Activated CD4-positive, alpha-beta T cell treated with anti-CD3 and anti-CD28 coated beads, Interleukin-2, amount 10 ng/mL, durations not matched to agents 7 days and 5 days (primary cell): ENCODE measurements around the gene ANAPC10. TPM values are rescaled to one million over a fixed set of nuclear protein-coding genes. Genes with fewer than 3 reads are reported as not detected.

Source experiments
- CTCF ChIA-PET: fragments of 350-600 bp; sonication (Branson Sonifier 250); formaldehyde crosslinking; loops from one replicate; lab custom pipeline; 2021; ENCODE audit warnings: antibody characterized with exemption; lab: Charles Lee
- POLR2A ChIA-PET: fragments of 350-600 bp; sonication (Branson Sonifier 250); formaldehyde crosslinking; loops from one replicate; lab custom pipeline; 2021; ENCODE audit warnings: antibody characterized with exemption; lab: Charles Lee
- DNase-seq: peaks from one replicate; pipeline ENCODE4 v3.0.0-alpha.2; 2020
- H3K27ac Mint-ChIP-seq: one replicate; pipeline ENCODE4 v1.8.0; 2021; ENCODE audit warnings: mild to moderate bottlenecking, moderate library complexity, mixed read lengths
- H3K27me3 Mint-ChIP-seq: one replicate; pipeline ENCODE4 v1.8.0; 2021; ENCODE audit warnings: mixed read lengths
- H3K36me3 Mint-ChIP-seq: one replicate; pipeline ENCODE4 v1.8.0; 2021; ENCODE audit warnings: low read depth, mixed read lengths
- H3K4me1 Mint-ChIP-seq: one replicate; pipeline ENCODE4 v1.8.0; 2021; ENCODE audit warnings: mixed read lengths
- H3K4me3 Mint-ChIP-seq: one replicate; pipeline ENCODE4 v1.8.0; 2021; ENCODE audit warnings: mild to moderate bottlenecking, moderate library complexity, mixed read lengths
- H3K9me3 Mint-ChIP-seq: one replicate; pipeline ENCODE4 v1.8.0; 2021; ENCODE audit warnings: mixed read lengths
- total RNA-seq, 2 experiments: library from RNA; stranded (reverse); gene quantifications; one replicate each; pipeline ENCODE4 v1.2.3, GENCODE V29; 2021

Gene ANAPC10
- total RNA-seq, 2 experiments from 2014 or later: 23.5 to 25.4 TPM

GRCh38 chr4:145061318-145061920 is 36.6 kb downstream of the ANAPC10 start:
- DNase-seq: no peak
- CTCF ChIA-PET: interaction anchor here (0.6 to 1.6 kb wide), 4 partner anchors 11 to 404 kb away, joined by 3 read pairs; no protein-coding TSS in a partner anchor
- POLR2A ChIA-PET: no interaction called here

GRCh38 chr4:145058256-145058655 is 39.7 kb downstream of the ANAPC10 start:
- no peaks in the 10 kb centered on the region for H3K27me3 Mint-ChIP-seq
- ChIA-PET POLR2A (interaction anchor here (0.7 kb wide), 1 partner anchor 427 kb away, joined by 3 read pairs; no protein-coding TSS in a partner anchor), CTCF (no interaction called here)
- peaks cover 8% of the 10 kb centered on the region for H3K36me3 Mint-ChIP-seq
- no peaks in the 10 kb centered on the region for H3K9me3 Mint-ChIP-seq
- H3K4me1 Mint-ChIP-seq: peaks cover 26% of the 10 kb centered on the region
- no peak for DNase-seq
- no peak overlapping the region for H3K4me3 Mint-ChIP-seq
- H3K27ac Mint-ChIP-seq: no peak overlapping the region

More at GRCh38 chr4:145061318-145061920, 36.6 kb downstream of the ANAPC10 start:
- Mint-ChIP-seq H3K27me3 (no peaks in the 10 kb centered on the region), H3K4me3 (no peak overlapping the region), H3K36me3 (peaks cover 5% of the 10 kb centered on the region), H3K27ac (no peak overlapping the region), H3K4me1 (peaks cover 23% of the 10 kb centered on the region), H3K9me3 (no peaks in the 10 kb centered on the region)

- peaks cover 5% of the 10 kb centered on the region for H3K36me3 Mint-ChIP-seq
- H3K9me3 Mint-ChIP-seq: no peaks in the 10 kb centered on the region
- no peak for DNase-seq
- ChIA-PET CTCF (interaction anchor here (0.5 kb wide), 1 partner anchor 486 kb away, joined by 3 read pairs; no protein-coding TSS in a partner anchor), POLR2A (no interaction called here)
- H3K4me1 Mint-ChIP-seq: peaks cover 26% of the 10 kb centered on the region
- no peak overlapping the region for H3K4me3 Mint-ChIP-seq
- H3K27ac Mint-ChIP-seq: no peak overlapping the region
- H3K27me3 Mint-ChIP-seq: no peaks in the 10 kb centered on the region
Measured at GRCh38 chr4:145056325-145057130, 41.5 kb downstream of the ANAPC10 start.

- Mint-ChIP-seq H3K9me3 (no peaks in the 10 kb centered on the region), H3K27ac (no peak overlapping the region), H3K4me3 (no peak overlapping the region), H3K27me3 (no peaks in the 10 kb centered on the region), H3K36me3 (peaks cover 10% of the 10 kb centered on the region), H3K4me1 (peaks cover 23% of the 10 kb centered on the region)
- DNase-seq: no peak
- ChIA-PET CTCF (interaction anchor here (0.5 kb wide), 1 partner anchor 485 kb away, joined by 3 read pairs; no protein-coding TSS in a partner anchor), POLR2A (no interaction called here)
Measured at GRCh38 chr4:145055533-145056257, 42.3 kb downstream of the ANAPC10 start.

- no peak for DNase-seq
- Mint-ChIP-seq H3K4me1 (no peaks in the 10 kb centered on the region), H3K27me3 (no peaks in the 10 kb centered on the region), H3K9me3 (no peaks in the 10 kb centered on the region), H3K4me3 (no peak overlapping the region), H3K36me3 (peaks cover 13% of the 10 kb centered on the region), H3K27ac (no peak overlapping the region)
- ChIA-PET POLR2A (no interaction called here), CTCF (interaction anchor here (0.6 kb wide), 1 partner anchor 20 kb away, joined by 3 read pairs; no protein-coding TSS in a partner anchor)
Measured at GRCh38 chr4:145049241-145049640, 48.8 kb downstream of the ANAPC10 start.

GRCh38 chr4:145048817-145049216 is 49.2 kb downstream of the ANAPC10 start:
- Mint-ChIP-seq H3K27me3 (no peaks in the 10 kb centered on the region), H3K4me3 (no peak overlapping the region), H3K9me3 (no peaks in the 10 kb centered on the region), H3K4me1 (no peaks in the 10 kb centered on the region), H3K36me3 (peaks cover 13% of the 10 kb centered on the region), H3K27ac (no peak overlapping the region)
- ChIA-PET CTCF (interaction anchor here (0.6 kb wide), 1 partner anchor 20 kb away, joined by 3 read pairs; no protein-coding TSS in a partner anchor), POLR2A (no interaction called here)
- DNase-seq: no peak

GRCh38 chr4:145047151-145047550 is 50.8 kb downstream of the ANAPC10 start:
- ChIA-PET CTCF (interaction anchor here (1.2 kb wide), 1 partner anchor 14 kb away, joined by 3 read pairs; no protein-coding TSS in a partner anchor), POLR2A (no interaction called here)
- no peaks in the 10 kb centered on the region for H3K4me1 Mint-ChIP-seq
- H3K4me3 Mint-ChIP-seq: no peak overlapping the region
- no peak overlapping the region for H3K27ac Mint-ChIP-seq
- H3K9me3 Mint-ChIP-seq: no peaks in the 10 kb centered on the region
- no peak for DNase-seq
- H3K27me3 Mint-ChIP-seq: no peaks in the 10 kb centered on the region
- peaks cover 13% of the 10 kb centered on the region for H3K36me3 Mint-ChIP-seq

- H3K27me3 Mint-ChIP-seq: no peaks in the 10 kb centered on the region
- no peaks in the 10 kb centered on the region for H3K9me3 Mint-ChIP-seq
- no peak overlapping the region for H3K27ac Mint-ChIP-seq
- H3K36me3 Mint-ChIP-seq: peaks cover 5% of the 10 kb centered on the region
- H3K4me1 Mint-ChIP-seq: no peaks in the 10 kb centered on the region
- ChIA-PET CTCF (no interaction called here), POLR2A (no interaction called here)
- no peak overlapping the region for H3K4me3 Mint-ChIP-seq
- no peak for DNase-seq
Measured at GRCh38 chr4:145045180-145045579, 52.8 kb downstream of the ANAPC10 start.

GRCh38 chr4:145044341-145044740 is 53.7 kb downstream of the ANAPC10 start:
- Mint-ChIP-seq H3K9me3 (no peaks in the 10 kb centered on the region), H3K4me3 (no peak overlapping the region), H3K27me3 (no peaks in the 10 kb centered on the region), H3K36me3 (no peaks in the 10 kb centered on the region), H3K27ac (no peak overlapping the region), H3K4me1 (no peaks in the 10 kb centered on the region)
- POLR2A ChIA-PET: no interaction called here
- no peak for DNase-seq
- CTCF ChIA-PET: interaction anchor here (0.8 kb wide), 1 partner anchor 17 kb away, joined by 3 read pairs; no protein-coding TSS in a partner anchor

- H3K36me3 Mint-ChIP-seq: no peaks in the 10 kb centered on the region
- H3K9me3 Mint-ChIP-seq: no peaks in the 10 kb centered on the region
- no peak overlapping the region for H3K27ac Mint-ChIP-seq
- no peak for DNase-seq
- H3K27me3 Mint-ChIP-seq: no peaks in the 10 kb centered on the region
- H3K4me3 Mint-ChIP-seq: no peak overlapping the region
- POLR2A ChIA-PET: no interaction called here
- no peaks in the 10 kb centered on the region for H3K4me1 Mint-ChIP-seq
- CTCF ChIA-PET: no interaction called here
Measured at GRCh38 chr4:145043306-145043705, 54.7 kb downstream of the ANAPC10 start.

GRCh38 chr4:145042601-145043285 is 55.3 kb downstream of the ANAPC10 start:
- H3K27me3 Mint-ChIP-seq: no peaks in the 10 kb centered on the region
- CTCF ChIA-PET: no interaction called here
- no peaks in the 10 kb centered on the region for H3K4me1 Mint-ChIP-seq
- H3K9me3 Mint-ChIP-seq: no peaks in the 10 kb centered on the region
- POLR2A ChIA-PET: no interaction called here
- no peak overlapping the region for H3K4me3 Mint-ChIP-seq
- no peaks in the 10 kb centered on the region for H3K36me3 Mint-ChIP-seq
- no peak for DNase-seq
- H3K27ac Mint-ChIP-seq: no peak overlapping the region

- no peak overlapping the region for H3K27ac Mint-ChIP-seq
- H3K4me3 Mint-ChIP-seq: no peak overlapping the region
- ChIA-PET POLR2A (no interaction called here), CTCF (no interaction called here)
- no peaks in the 10 kb centered on the region for H3K36me3 Mint-ChIP-seq
- no peak for DNase-seq
- no peaks in the 10 kb centered on the region for H3K4me1 Mint-ChIP-seq
- no peaks in the 10 kb centered on the region for H3K27me3 Mint-ChIP-seq
- H3K9me3 Mint-ChIP-seq: no peaks in the 10 kb centered on the region
Measured at GRCh38 chr4:145041378-145041777, 56.6 kb downstream of the ANAPC10 start.
